ENCODE measurements around the gene GNAT2.

GRCh38 chr1:109637446-109637845 lies 18.0 kb upstream of the GNAT2 start:
- no peak for TF ChIP-seq TAF1 (IDR thresholded peaks at IDR 0.05; ENCODE audit: low read depth, low read length)
- no peak for TF ChIP-seq POLR2A (IDR thresholded peaks at IDR 0.05; ENCODE audit: low read depth, low read length)
- TF ChIP-seq POLR2AphosphoS5 (IDR thresholded peaks at IDR 0.05; ENCODE audit: low read depth, low read length) = no peak
- no peak for TF ChIP-seq SPI1 (IDR thresholded peaks at IDR 0.05; ENCODE audit: low read depth, low read length)
- no peak for TF ChIP-seq POU2F2 (IDR thresholded peaks at IDR 0.05; ENCODE audit: low read depth, low read length)
- no peak for TF ChIP-seq PAX5 (IDR thresholded peaks at IDR 0.05; ENCODE audit: insufficient read depth, low read length, severe bottlenecking)
